ENCODE measurements around the gene GPC5.

DNA sequence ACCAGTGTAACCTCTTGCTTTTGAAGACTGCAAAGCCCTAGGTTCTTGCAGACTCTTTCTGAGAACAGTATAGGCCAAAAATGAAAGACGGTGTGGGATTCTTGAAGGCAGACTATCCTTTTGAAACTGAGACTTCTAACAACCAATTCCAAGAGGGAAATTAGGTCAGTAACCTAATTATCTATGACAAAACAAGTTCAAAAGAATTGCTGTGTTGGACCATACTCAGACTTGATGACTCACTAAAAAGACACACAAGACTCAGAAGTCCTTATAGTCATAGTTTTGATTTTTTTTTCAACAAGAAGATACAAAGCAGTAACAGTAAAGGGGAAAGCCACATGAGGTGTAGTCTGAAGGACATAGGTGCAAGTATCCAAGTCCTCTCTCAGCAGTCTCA lies 1204.1 kb downstream of the GPC5 start:
- TF ChIP-seq, protein P1, sequence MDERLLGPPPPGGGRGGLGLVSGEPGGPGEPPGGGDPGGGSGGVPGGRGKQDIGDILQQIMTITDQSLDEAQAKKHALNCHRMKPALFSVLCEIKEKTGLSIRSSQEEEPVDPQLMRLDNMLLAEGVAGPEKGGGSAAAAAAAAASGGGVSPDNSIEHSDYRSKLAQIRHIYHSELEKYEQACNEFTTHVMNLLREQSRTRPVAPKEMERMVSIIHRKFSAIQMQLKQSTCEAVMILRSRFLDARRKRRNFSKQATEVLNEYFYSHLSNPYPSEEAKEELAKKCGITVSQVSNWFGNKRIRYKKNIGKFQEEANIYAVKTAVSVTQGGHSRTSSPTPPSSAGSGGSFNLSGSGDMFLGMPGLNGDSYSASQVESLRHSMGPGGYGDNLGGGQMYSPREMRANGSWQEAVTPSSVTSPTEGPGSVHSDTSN (CRISPR knock-in tag; IDR thresholded peaks at IDR 0.05; ENCODE audit: low read depth) = no peak
- TF ChIP-seq, protein P1 (tag; conservative IDR thresholded peaks at IDR 0.05; ENCODE audit: low read depth) = no peak
- TF ChIP-seq CTCF (IDR thresholded peaks at IDR 0.05 in 2 of 3, conservative IDR thresholded peaks at IDR 0.05 in 1 of 3; ENCODE audit: insufficient read depth in 2 of 3, low read depth in 1 of 3, low read length in 3 of 3) (no peak), POLR2A (conservative IDR thresholded peaks at IDR 0.05) (no peak), NR2C1 (IDR thresholded peaks at IDR 0.05) (no peak), NR2C1 (tag; IDR thresholded peaks at IDR 0.05) (no peak), MXI1 (IDR thresholded peaks at IDR 0.05; ENCODE audit: low read depth, low read length) (no peak), KDM1A (IDR thresholded peaks at IDR 0.05) (no peak), BDP1 (IDR thresholded peaks at IDR 0.05; ENCODE audit: insufficient read depth, insufficient read length) (no peak), VEZF1 (CRISPR knock-in tag; IDR thresholded peaks at IDR 0.05) (no peak), HLTF (IDR thresholded peaks at IDR 0.05) (no peak)
- TF ChIP-seq, protein P2, sequence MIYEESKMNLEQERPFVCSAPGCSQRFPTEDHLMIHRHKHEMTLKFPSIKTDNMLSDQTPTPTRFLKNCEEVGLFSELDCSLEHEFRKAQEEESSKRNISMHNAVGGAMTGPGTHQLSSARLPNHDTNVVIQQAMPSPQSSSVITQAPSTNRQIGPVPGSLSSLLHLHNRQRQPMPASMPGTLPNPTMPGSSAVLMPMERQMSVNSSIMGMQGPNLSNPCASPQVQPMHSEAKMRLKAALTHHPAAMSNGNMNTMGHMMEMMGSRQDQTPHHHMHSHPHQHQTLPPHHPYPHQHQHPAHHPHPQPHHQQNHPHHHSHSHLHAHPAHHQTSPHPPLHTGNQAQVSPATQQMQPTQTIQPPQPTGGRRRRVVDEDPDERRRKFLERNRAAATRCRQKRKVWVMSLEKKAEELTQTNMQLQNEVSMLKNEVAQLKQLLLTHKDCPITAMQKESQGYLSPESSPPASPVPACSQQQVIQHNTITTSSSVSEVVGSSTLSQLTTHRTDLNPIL (CRISPR knock-in tag; IDR thresholded peaks at IDR 0.05) = no peak
